SKM-1 treated with dmso at 0.1 percent for 144 hours (cell line): ENCODE results near the gene IRF8.
"Not testable (repeated sequence)": the region's sequence is repeated elsewhere in the genome, so short reads cannot be mapped to it uniquely, and the experiment has no call there.

Source experiments
- DNase-seq: peaks from one replicate; lab custom pipeline; 2025; ENCODE audit not compliant: unreplicated experiment; lab: John Stamatoyannopoulos, UW

IRF8 gene, protein sequence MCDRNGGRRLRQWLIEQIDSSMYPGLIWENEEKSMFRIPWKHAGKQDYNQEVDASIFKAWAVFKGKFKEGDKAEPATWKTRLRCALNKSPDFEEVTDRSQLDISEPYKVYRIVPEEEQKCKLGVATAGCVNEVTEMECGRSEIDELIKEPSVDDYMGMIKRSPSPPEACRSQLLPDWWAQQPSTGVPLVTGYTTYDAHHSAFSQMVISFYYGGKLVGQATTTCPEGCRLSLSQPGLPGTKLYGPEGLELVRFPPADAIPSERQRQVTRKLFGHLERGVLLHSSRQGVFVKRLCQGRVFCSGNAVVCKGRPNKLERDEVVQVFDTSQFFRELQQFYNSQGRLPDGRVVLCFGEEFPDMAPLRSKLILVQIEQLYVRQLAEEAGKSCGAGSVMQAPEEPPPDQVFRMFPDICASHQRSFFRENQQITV

GRCh38 chr16:85898521-85899442, at the start of gene IRF8:
Gene IRF8 (plus strand): TSS chr16:85899162. CDS start chr16:85903016, 3,854 bp downstream.
- DNase-seq: no peak

DNA sequence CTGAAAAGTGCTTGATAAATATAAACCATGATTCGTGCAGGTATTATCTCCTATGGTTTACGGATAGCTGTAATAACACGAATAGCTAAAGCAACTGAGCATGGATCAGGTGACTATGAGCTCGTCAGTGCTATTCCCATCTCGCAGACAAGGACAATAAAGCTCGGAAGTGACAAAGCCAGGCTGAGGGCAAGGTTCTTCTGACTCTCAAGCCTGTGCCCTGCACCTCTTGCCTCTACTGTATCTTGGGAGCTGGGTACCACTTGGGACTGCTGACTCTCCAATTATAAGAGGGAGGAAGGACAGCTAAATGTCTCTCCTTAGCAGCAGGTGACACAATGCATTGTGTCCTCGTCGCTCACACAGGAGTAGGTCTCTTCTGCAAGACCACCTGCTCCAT, 49.6 kb upstream of the IRF8 start:
- no peak for DNase-seq

DNA sequence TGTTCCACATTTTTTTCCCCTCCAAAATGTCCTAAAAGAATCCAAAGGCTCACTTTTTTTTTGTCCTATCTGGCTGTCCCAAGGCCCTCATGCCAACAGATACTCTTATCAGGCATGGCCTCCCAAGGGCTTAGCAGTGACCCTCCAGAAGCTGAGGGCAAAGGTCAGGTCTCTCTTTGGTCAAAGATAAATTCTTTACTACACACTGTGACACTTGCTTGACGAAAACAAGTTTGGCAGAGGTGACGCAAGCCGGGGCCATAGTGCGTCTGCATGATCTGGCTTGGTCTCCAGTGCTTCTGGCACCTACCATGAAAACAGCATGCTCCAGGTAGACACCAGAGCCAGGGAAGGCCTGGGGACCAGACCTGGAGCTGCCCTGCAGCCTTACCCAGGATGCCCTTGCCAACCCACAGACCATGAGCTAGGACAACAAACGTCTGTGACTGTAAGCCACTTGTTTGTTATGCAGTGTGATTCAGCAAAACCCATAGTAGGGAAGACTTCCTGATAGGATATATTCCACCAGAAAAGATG, 48.5 kb upstream of the IRF8 start:
- no peak for DNase-seq

DNA sequence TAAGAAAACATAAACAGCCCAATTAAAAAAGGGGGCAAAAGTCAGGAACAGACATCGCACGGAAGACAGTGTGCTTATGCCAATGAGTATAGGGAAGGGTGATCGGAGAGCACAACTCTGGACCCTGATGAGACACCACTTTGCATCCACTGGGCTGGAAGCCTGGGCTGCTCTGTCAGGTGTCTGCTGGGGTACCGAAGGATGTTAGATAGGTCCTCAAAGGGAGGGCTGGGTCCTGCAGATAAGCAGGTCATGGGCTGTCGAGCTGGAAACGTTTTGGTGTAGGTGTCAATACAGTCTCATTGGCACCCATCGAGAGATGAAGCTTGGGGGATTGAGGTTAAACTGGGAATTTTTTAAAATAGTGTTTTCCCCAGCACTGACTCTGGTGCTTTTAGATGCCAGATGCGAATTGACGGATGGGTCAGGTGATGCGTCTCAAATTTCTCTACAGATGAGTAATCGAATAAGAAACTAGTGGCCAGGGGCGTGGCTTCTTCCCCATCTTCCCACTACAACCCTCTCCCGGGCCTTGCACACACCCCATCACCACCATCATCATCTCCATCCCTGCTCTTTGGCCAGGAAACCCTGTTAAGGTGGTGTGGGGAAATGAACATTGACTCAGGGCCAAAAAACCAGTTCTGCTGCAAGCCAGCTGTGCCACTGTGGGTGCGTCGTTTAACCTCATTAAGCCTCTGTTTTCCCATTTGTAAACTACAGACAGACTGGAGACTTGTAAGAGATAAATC, 47.8 kb upstream of the IRF8 start:
- no peak for DNase-seq

DNA sequence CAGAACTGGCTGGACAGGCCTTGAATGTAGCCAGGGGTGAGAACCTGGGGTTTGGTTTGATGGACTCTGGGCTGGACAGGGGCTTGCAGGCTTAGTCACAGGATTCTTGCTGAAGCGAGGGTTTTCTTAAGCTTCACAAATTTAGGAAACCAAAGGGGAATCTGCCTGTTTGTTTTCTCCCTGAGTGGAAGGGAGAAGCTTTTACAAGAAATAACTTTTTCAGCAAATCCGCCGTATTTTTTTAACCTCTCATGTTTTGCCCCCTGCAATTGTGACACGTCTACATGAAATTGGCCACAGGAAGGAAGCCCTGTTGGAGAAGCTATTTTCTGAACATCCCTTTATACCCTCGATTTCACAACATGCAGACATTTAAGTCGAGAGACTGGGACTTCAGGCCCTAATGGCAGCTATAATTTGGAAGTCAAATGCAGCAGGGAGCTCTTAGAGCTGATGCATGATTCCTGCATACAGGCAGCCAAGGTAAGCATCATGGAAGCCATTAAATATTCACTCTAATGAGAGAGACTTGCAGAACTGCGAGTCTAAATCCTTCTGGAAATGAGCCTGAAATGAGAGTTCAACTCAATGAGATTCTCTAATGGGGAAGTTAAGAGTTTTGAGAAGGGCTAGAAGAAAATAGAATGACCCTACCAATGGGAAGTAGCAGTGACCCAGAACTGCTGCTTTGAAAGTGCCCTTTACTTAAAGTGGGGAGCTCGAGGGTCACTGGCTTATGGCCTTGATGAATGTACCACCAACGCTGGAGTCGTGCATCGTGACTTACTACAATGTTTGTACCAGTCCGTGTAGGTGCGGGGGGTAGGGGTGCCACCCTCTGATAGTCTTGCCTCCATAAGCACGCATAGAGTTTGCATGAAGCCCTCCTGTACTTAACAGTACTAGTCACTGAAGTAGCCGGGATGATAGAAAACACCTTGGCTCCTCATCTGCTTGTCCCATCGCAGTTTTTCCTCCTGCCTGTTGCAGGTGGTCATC, 45.1 kb upstream of the IRF8 start:
- DNase-seq: peak; percentile 92

DNA sequence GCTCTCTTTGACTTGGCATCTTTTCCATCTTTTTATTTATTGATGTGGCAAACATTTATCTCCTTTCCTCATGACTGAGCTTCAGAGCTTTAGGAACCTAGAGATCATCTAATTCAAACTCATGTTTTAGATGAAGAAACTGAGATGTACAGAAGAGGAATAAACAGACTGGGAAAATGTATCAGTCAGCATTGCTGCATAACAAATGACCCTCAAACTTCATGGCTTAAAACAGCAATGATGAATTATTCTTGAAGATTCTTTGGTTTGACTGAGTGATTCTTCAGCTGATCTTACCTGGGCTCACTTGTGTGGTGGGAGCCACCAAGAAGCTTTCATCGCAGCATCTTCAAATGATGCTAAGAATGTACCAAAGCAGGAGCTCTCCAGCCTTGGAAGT, 44.0 kb upstream of the IRF8 start:
- DNase-seq: no peak

GRCh38 chr16:85856079-85856478, 42.9 kb upstream of the IRF8 start:
- no peak for DNase-seq

DNA sequence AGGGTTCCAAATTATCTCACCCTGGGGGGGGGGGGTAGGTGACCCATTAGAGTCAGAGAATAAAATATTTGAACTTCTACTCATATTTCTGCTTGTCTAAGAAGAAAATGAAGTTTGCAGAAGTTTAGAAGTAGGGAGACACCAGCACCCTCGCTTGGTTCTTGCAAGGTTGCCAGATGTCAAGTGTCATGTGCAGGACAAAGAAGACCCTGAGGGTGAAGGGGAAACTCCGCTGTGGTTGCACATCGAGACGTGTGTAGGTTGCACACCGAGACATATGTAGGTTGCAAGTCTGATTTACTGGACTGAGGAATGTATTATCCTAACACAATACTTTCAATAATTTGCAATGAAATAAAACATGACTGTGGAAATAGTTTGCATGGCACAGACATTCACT, 42.4 kb upstream of the IRF8 start:
- no peak for DNase-seq

GRCh38 chr16:85857406-85857805, 41.6 kb upstream of the IRF8 start:
- DNase-seq: no peak

DNA sequence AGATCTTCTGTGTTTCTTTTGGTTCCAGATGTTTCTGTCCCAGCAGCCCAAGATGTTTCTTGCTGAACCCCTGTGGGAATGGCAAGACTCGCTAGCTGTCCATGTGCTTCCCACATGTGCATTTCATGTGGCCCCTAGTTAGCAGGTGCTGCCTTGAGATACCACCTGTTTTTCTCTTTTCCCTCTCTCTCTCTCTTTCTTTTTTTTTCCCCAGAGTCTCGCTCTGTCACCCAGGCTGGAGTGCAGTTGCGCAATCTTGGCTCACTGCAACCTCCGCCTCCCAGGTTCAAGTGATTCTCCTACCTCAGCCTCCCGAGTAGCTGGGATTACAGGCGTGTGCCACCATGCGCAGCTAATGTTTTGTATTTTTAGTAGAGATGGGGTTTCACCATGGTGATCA, 40.4 kb upstream of the IRF8 start:
- not testable (repeated sequence) for DNase-seq

DNA sequence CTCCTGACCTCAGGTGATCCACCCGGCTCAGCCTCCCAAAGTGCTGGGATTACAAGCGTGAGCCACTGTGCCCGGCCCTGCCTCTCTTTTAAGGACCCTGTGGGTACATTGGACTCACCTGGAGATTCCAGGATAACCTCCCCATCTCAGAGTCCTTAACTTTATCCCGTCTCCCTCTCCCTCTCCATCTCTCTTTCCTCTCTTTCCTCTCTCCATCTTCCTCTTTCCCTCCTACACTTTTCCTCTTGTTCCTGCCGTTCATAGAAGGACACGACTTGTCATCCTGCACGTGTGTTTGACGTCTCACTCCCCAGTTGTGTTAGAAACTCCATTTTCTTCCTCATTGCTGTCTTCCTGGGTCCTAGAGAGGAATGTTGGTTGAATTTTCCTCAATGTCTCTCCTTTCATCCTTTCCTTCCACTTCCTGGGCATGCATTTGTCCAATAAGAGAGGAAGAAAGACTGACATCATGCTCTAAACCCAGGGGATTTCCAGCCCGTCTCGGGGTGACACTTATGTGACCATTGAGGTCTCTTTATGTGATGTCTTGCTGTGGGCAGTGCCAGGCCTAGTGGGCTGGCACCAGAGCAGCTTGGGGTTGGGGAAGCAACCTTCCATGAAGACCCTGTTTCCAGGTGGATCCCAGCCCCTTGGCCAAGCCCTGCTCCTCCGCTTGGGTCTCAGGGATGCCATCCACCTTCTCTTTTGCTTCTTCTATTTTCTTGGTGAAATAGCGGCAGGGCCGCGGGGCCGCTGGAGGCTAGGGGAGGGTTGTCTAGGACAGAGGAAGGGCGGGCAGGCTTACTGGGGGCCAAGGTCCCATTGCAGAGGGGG, 39.8 kb upstream of the IRF8 start:
- DNase-seq: no peak

DNA sequence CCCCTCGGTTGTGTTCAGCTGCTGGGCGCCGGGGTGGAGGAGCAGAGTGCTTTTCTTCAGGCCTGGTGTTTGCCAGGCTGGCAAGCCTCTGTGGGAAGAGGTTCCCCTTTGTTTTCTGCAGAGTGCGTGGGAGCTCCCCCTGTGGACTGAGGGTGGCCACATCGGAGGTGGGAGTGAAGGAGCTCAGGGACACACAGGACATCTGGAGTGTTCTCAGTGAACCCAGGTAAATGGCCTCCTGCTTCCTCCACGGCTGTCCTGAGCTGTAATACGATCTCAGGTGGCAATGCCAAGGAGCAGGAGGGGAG, 39.2 kb upstream of the IRF8 start:
- no peak for DNase-seq

DNA sequence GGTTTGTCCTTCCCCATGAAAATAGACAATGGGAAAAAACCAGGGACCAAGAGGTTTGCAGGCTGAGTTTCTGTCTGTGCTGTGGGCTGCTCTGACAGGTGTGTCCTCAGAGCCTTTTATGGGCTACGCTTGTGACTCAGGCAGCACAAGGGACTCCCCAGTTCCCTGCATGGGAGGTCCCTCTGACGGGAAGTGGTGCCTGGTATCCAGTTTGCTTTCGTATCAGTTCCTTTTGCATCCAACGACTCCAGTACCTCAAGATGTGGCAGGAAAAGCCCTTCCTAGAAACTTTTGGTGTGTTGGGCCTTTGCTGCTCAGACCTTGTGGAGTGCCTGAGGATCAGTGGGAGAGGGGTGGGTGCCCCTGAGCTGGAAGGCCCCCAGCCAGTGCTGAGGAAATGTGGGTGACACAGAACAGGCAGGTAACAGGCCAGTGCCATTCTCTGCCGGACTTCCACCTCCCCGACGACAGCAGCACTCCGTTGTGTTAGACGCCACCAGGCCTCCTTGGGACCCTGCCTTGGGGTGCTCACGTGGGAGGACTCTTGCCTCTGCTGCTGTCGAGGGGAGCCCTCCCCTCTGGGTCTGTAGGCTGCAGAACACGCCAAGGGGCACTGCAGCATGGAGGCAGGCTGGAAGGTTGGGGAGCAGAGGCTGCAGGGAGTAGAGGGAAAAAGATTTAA, 38.4 kb upstream of the IRF8 start:
- no peak for DNase-seq

DNA sequence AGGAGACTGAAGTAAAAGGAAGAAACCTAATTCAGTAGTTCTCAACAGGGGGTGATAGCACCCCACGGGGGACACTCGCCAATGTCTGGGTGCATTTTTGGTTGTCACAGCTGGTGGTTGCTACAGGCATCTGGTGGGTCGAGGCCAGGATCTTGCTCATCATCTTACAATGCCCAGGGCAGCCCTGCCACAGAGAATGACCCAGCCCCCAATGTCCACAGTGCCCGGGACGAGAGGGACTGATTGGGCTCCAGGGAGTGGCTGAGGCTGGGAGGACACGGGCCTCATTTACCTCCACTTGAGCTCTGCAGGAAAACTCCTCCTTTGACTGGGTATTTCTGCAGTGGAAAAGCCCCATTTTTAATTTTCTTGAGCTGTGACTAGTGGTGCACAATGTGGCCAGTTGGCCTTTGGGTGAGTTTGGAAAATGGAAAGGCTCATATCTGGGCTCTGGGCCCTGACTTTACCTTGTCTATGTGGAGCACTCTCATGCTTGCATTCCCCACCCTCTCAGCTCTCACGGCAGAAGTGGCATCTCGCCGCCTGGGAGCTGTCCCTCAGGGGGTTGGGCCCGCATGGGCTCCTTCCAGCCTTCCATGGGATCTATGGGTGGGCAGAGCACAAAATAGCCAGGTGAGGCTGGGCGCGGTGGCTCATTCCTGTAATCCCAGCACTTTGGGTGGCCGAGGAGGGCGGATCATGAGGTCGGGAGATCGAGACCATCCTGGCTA, 37.7 kb upstream of the IRF8 start:
- DNase-seq: no peak

DNA sequence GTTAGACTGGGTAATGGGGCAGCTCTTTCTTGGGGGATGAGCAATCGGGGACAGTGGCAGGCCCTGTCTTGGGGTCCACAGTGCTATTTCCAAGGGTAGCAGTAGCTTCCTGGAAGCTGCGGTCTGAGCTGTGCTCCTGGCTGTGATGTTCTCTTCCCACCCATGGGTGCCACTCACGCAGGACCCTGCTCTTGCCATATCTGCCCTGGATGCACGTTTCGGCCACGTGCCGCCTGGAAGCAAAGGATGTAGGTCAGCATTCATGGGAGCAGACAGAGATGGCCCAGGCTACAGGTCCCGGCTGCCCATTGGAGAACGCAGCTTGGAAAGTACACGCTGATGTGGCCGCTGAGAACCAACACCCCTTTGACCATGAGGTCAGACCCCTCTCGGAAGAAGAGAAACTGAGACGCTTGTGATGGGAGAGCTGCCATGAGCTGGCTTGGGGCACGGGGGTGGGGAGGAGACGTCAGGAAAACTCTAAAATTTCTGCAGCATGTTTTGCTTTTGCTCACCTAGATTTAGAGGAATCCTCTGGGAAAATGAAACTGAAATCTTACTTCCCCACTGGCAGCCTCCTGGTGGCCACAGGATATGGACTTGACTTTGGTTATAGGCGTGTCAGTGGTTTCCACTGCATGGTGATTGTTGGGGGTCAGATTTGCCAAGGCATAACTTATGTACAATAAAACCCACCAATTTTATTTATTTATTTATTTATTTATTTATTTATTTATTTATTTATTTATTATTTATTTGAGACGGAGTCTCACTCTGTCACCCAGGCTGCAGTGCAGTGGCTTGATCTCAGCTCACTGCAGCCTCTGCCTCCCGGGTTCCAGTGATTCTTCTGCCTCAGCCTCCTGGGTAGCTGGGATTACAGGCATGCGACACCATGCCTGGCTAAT, 36.2 kb upstream of the IRF8 start:
- DNase-seq: no peak

GRCh38 chr16:85863384-85863774, 35.6 kb upstream of the IRF8 start:
- no peak for DNase-seq

DNA sequence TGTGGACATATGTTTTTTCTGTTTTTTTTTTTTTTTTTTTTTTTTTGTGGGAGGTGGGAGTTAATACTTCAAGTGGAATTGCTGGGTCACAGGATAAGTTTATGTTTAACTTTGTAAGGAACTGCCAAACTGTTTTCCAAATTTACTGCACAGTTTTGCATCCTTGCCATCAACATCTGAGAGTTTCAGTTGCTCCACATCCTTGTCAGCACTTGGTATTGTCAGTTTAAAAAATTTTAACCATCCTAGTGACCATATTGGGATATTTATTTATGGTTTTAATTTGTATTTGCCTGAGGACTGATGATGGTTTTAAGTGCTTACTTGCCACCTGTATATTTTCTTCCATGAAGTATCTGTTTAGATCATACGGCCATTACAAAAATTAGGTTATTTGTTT, 34.0 kb upstream of the IRF8 start:
- no peak for DNase-seq
